DMS53 treated with DMSO at 0.1 percent for 48 hours (cell line): ENCODE measurements around the gene NLRP6.
"Not testable (repeated sequence)": the region's sequence is repeated elsewhere in the genome, so short reads cannot be mapped to it uniquely, and the experiment has no call there.

Experiments used
- DNase-seq: peaks from one replicate; lab custom pipeline; 2025; ENCODE audit not compliant: unreplicated experiment; lab: John Stamatoyannopoulos, UW

NLRP6 gene

GRCh38 chr11:306645-307371 lies 28.6 kb downstream of the NLRP6 start:
- no peak for DNase-seq

GRCh38 chr11:307766-308708 lies 29.8 kb downstream of the NLRP6 start, which contains the start of gene IFITM2:
Gene IFITM2, plus strand, starts transcription at chr11:307816. Its CDS starts 377 bp downstream, at chr11:308193.
- not testable (repeated sequence) for DNase-seq

- DNase-seq, result not testable (repeated sequence)
Measured at GRCh38 chr11:308740-309665, 30.8 kb downstream of the NLRP6 start.

- not testable (repeated sequence) for DNase-seq
Measured at GRCh38 chr11:309979-310572, 31.9 kb downstream of the NLRP6 start.

GRCh38 chr11:311013-311748 lies 33.0 kb downstream of the NLRP6 start:
- DNase-seq, result not testable (repeated sequence)

- DNase-seq, result no peak
Measured at GRCh38 chr11:312092-312816, 34.0 kb downstream of the NLRP6 start.

- DNase-seq, result no peak
Measured at GRCh38 chr11:313304-313786, 35.1 kb downstream of the NLRP6 start.

- DNase-seq, result no peak
Measured at GRCh38 chr11:313787-314553, 35.8 kb downstream of the NLRP6 start, which contains the start of gene IFITM1. Gene IFITM1, plus strand, starts transcription at chr11:314040. Its CDS starts 131 bp downstream, at chr11:314171.

- not testable (repeated sequence) for DNase-seq
Measured at GRCh38 chr11:314554-314875, 36.3 kb downstream of the NLRP6 start.

- no peak for DNase-seq
Measured at GRCh38 chr11:315051-315481, 36.9 kb downstream of the NLRP6 start.

- DNase-seq, result no peak
Measured at GRCh38 chr11:315516-315994, 37.3 kb downstream of the NLRP6 start.

GRCh38 chr11:316031-316701 lies 38.0 kb downstream of the NLRP6 start:
- DNase-seq, result no peak

- no peak for DNase-seq
Measured at GRCh38 chr11:316891-317301, 38.7 kb downstream of the NLRP6 start.

- not testable (repeated sequence) for DNase-seq
Measured at GRCh38 chr11:317668-318404, 39.6 kb downstream of the NLRP6 start.

GRCh38 chr11:318405-319120 lies 40.4 kb downstream of the NLRP6 start:
- DNase-seq, result not testable (repeated sequence)
